HG02970 (cell line): ENCODE measurements around the gene LANCL1.
A peak's percentile ranks its signal among the peaks of the same experiment; 100 is the strongest.

Experiments
- ATAC-seq: cut with Tn5 transposase; IDR thresholded peaks from one replicate; pipeline ENCODE4 v1.9.1; 2021; ENCODE audit warnings: mild to moderate bottlenecking, moderate library complexity, moderate number of reproducible peaks; ENCODE audit not compliant: unreplicated experiment, low FRiP score

The LANCL1 gene

GRCh38 chr2:210399440-210400041, 77.0 kb downstream of the LANCL1 start:
- peak; percentile 68 for ATAC-seq

DNA sequence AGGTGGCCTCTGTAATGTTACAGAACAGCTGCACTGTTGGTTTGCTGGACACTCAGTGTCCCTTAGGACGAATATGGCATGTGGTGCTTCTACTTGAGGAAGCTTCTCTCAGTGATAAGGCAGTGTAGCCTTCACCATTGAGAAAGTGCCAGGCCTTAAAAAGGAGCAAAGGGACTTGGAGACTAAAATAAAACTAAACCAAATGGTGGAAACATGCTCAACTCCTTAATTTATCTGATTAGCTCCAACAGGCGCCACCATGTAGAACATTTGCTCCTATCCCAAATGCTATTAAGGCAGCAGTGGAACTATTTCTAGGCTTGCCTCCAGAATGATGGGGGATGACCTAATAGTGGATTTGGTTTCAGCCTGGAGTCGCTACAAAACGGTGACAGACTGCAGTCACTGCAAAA, 84.1 kb downstream of the LANCL1 start:
- no peak for ATAC-seq

DNA sequence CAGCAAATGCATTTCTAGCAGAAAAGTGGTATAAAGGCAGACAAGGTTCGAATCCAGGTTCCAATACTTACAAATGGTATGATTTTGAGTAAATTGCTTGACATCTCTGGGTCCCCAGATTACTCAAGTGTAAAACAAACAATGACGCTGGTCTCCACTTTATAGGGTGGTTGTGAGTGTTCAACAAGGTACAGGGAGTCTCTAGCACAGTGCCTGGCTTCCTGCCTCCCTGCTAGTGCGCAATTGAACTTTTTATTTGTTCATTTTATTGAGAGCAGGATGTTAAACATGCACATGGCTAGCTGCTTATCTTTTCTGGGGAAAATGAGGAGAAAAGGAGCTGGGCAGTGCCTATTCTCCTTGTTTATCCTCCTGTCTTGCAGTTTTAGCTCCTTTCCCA, 86.7 kb downstream of the LANCL1 start:
- ATAC-seq = no peak

GRCh38 chr2:210388148-210388547, 88.4 kb downstream of the LANCL1 start:
- ATAC-seq = no peak

DNA sequence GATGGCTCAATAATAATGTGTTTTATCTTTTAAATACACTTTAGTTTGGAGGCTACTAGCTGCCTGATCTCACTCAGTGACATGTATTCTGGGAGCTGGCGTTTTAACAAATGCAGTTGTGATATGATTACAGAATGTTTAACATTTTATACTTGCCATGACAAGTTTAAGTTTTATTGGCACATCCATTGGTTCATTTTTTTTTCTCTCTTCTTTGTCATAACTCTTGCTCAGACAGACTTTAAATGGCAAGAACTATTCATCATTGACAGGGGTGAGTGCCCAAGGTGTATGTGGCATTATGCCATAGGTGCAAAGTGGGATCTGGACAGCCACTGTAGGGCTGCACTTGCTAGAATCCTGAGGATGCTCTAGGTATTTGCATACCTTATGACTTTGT, 89.5 kb downstream of the LANCL1 start:
- ATAC-seq = no peak
